HepG2 (cell line): Measurements from ENCODE around the gene PPP3CB. TPM values are rescaled to one million over a fixed set of nuclear protein-coding genes. Genes with fewer than 3 reads are reported as not detected.

Experiments
- ATAC-seq: fragments of 200-7000 bp; cut with Tn5 transposase; 3 replicates; pipeline ENCODE4 v1.9.1; 2020; ENCODE audit warnings: mild to moderate bottlenecking, moderate library complexity
- BruUV-seq: library from RNA; stranded (reverse); fragments of 400-500 nt; replicated peaks from 2 replicates; lab custom pipeline; 2021; lab: Mats Ljungman, UMichigan
- CTCF ChIA-PET: fragments of 300-600 bp; formaldehyde crosslinking; extraction: SDS; loops from one replicate; lab custom pipeline; 2021; ENCODE audit warnings: low total read pairs, inconsistent platforms, low intra/inter-chr PET ratio; lab: Yijun Ruan, JAX
- POLR2A ChIA-PET: fragments of 350-600 bp; sonication (Branson Sonifier 250); formaldehyde crosslinking; loops from one replicate; lab custom pipeline; 2020; ENCODE audit warnings: antibody characterized with exemption, inconsistent platforms; lab: Yijun Ruan, JAX
- DNase-seq: peaks from one replicate; pipeline ENCODE4 v3.0.0-alpha.2; 2015; ENCODE audit warnings: low spot score
- FAIRE-seq: peaks from 3 replicates; lab custom pipeline; 2011; peaks lifted over from hg19 to GRCh38; lab: Jason Lieb, UNC
- H2AFZ ChIP-seq: one replicate; pipeline ENCODE4 v1.6.1; 2011; ENCODE audit warnings: low read length, inconsistent platforms
- H3K27ac ChIP-seq: fragments of 300-600 bp; 3 replicates; pipeline ENCODE4 v1.8.0; 2011; ENCODE audit warnings: mixed run types, mild to moderate bottlenecking, mixed read lengths, low read length, inconsistent platforms; ENCODE audit not compliant: insufficient read depth; ENCODE audit errors: extremely low read length
- H3K27me3 ChIP-seq, 2 experiments: fragments of 200-600 bp in 1 of 2; 2 replicates in 1 of 2; 3 replicates in 1 of 2; pipeline versions ENCODE4 v1.6.0 to v1.8.0; 2011; ENCODE audit warnings: low read length in 2 of 2, mild to moderate bottlenecking in 2 of 2, moderate library complexity in 2 of 2, inconsistent platforms in 1 of 2; ENCODE audit not compliant: insufficient read depth in 2 of 2, control insufficient read depth in 1 of 2
- H3K36me3 ChIP-seq, 2 experiments: fragments of 200-600 bp in 1 of 2; replicated peaks in 1 of 2; 2 replicates in 1 of 2; 3 replicates in 1 of 2; pipeline versions ENCODE4 v1.5.1 to v1.8.0; 2011; ENCODE audit warnings: low read length in 2 of 2, inconsistent platforms in 1 of 2; ENCODE audit not compliant: insufficient read depth in 2 of 2, control insufficient read depth in 1 of 2
- H3K4me1 ChIP-seq: 2 replicates; pipeline ENCODE4 v1.5.1; 2012; ENCODE audit warnings: low read length, inconsistent platforms; ENCODE audit not compliant: insufficient read depth
- H3K4me2 ChIP-seq: 2 replicates; pipeline ENCODE4 v1.6.0; 2011; ENCODE audit warnings: low read depth, low read length, inconsistent platforms
- H3K4me3 ChIP-seq, 3 experiments: fragments of 200-600 bp in 1 of 3; sonication (generic), shearing (Covaris generic) in 1 of 3; replicated peaks in 1 of 3; 2 replicates each; pipeline ENCODE4 v1.5.1; 2011 to 2016; ENCODE audit warnings: low read length in 3 of 3, inconsistent platforms in 2 of 3, low read depth in 2 of 3, mild to moderate bottlenecking in 2 of 3, control low read depth in 1 of 3, mixed read lengths in 1 of 3; ENCODE audit not compliant: insufficient read depth in 1 of 3
- H3K79me2 ChIP-seq: one replicate; pipeline ENCODE4 v1.6.1; 2011; ENCODE audit warnings: low read length, inconsistent platforms; ENCODE audit not compliant: insufficient read depth
- H3K9ac ChIP-seq: 2 replicates; pipeline ENCODE4 v1.6.0; 2011; ENCODE audit warnings: mild to moderate bottlenecking, low read depth, low read length, inconsistent platforms; ENCODE audit not compliant: insufficient read depth
- H3K9me3 ChIP-seq: 2 replicates; pipeline ENCODE4 v1.5.1; 2012; ENCODE audit warnings: mild to moderate bottlenecking, low read length
- H4K20me1 ChIP-seq: 2 replicates; pipeline ENCODE4 v1.6.0; 2011; ENCODE audit warnings: inconsistent platforms, mild to moderate bottlenecking, low read length, moderate library complexity; ENCODE audit not compliant: insufficient read depth
- CENPBD1 ChIP-seq: sonication (generic); formaldehyde crosslinking; IDR thresholded peaks from 2 replicates; pipeline ENCODE4 v1.8.0; 2022; ENCODE audit warnings: missing genetic modification reagents, low read depth, mild to moderate bottlenecking, borderline replicate concordance
- CREB1 ChIP-seq, 2 experiments: fragments of 450-650 bp in 1 of 2; IDR thresholded peaks; 2 replicates each; pipeline ENCODE4 v1.6.1; 2016 to 2017; ENCODE audit warnings: control low read depth in 1 of 2, mild to moderate bottlenecking in 1 of 2, missing compliant biosample characterization in 1 of 2, missing genetic modification characterization in 1 of 2
- GTF2F1 ChIP-seq: fragments of 150-350 bp; IDR thresholded peaks from 2 replicates; pipeline ENCODE4 v1.6.1; 2014; ENCODE audit warnings: low read length
- KDM5A ChIP-seq: fragments of 200-600 bp; sonication (generic); IDR thresholded peaks from 2 replicates; pipeline ENCODE4 v1.7.0; 2018; ENCODE audit warnings: antibody characterized with exemption, mild to moderate bottlenecking, low read length, borderline replicate concordance
- ZNF143 ChIP-seq: sonication (generic); formaldehyde crosslinking; IDR thresholded peaks from 2 replicates; pipeline ENCODE4 v1.4.0; 2020; ENCODE audit warnings: missing genetic modification reagents
- ZNF224 ChIP-seq: sonication (generic); formaldehyde crosslinking; IDR thresholded peaks from 2 replicates; pipeline ENCODE4 v1.5.0; 2020; ENCODE audit warnings: mild to moderate bottlenecking, missing genetic modification reagents
- ZNF232 ChIP-seq: sonication (generic); formaldehyde crosslinking; IDR thresholded peaks from 2 replicates; pipeline ENCODE4 v1.4.0; 2020; ENCODE audit warnings: missing genetic modification reagents, borderline replicate concordance
- ZNF510 ChIP-seq: sonication (generic); formaldehyde crosslinking; IDR thresholded peaks from 2 replicates; pipeline ENCODE4 v1.4.0; 2020; ENCODE audit warnings: low read depth, mild to moderate bottlenecking, missing genetic modification reagents
- ZNF790 ChIP-seq: sonication (generic); formaldehyde crosslinking; IDR thresholded peaks from 2 replicates; pipeline ENCODE4 v1.8.0; 2022; ENCODE audit warnings: missing genetic modification reagents, mild to moderate bottlenecking, borderline replicate concordance
- ZNF816 ChIP-seq: sonication (generic); formaldehyde crosslinking; IDR thresholded peaks from 2 replicates; pipeline ENCODE4 v1.8.0; 2022; ENCODE audit warnings: missing genetic modification reagents, mild to moderate bottlenecking, borderline replicate concordance
- WGBS: methylation state at CpG from one replicate; pipeline ENCODE4 v1.1.6; 2017; ENCODE audit warnings: low lambda C conversion rate; 5-methylcytosine and 5-hydroxymethylcytosine counted together
- in situ Hi-C: cut with HindIII; loops from 2 replicates; pipeline ENCODE4 v1.10.0; 2017; ENCODE audit warnings: low pct_unique_long_range_greater_than_20kb; ENCODE audit not compliant: extremely low pct_ligation_motif_present
- intact Hi-C: fragments of 100-400 bp; cut with micrococcal nuclease; formaldehyde crosslinking; loops from one replicate; pipeline ENCODE4 v1.10.0; 2022; ENCODE audit not compliant: unreplicated experiment
- polyA plus RNA-seq, 8 experiments: library from polyadenylated mRNA; depleted of rRNA in 3 of 8; stranded (reverse) in 7 of 8; unstranded in 1 of 8; fragments of >200 nt; fragmentation: Illumina TruSeq in 4 of 8; extraction: Trizol in 4 of 8; gene quantifications; 2 replicates each; pipeline versions ENCODE4 v1.2.1 to v1.2.3, GENCODE V29; 2011 to 2016; ENCODE audit warnings: low read depth in 4 of 8, missing spikeins in 1 of 8, mixed read lengths in 1 of 8; ENCODE audit not compliant: insufficient read depth in 1 of 8
- total RNA-seq, 5 experiments: library from RNA; depleted of rRNA; stranded (reverse); fragments of >200 nt; fragmentation: Illumina TruSeq; extraction: Trizol; gene quantifications; 2 replicates each; pipeline ENCODE4 v1.2.3, GENCODE V29; 2016; ENCODE audit warnings: low read depth in 1 of 5
- TF ChIP-seq, protein P1 (sequence below): sonication (generic); formaldehyde crosslinking; IDR thresholded peaks from 2 replicates; pipeline ENCODE4 v1.5.0; 2020; ENCODE audit warnings: missing genetic modification reagents
- TF ChIP-seq, protein P2 (sequence below): sonication (generic); formaldehyde crosslinking; IDR thresholded peaks from 2 replicates; pipeline ENCODE4 v1.4.0; 2020; ENCODE audit warnings: mild to moderate bottlenecking, missing genetic modification reagents, borderline replicate concordance
- TF ChIP-seq, protein P3 (sequence below): sonication (generic); formaldehyde crosslinking; IDR thresholded peaks from 2 replicates; pipeline ENCODE4 v1.5.0; 2020; ENCODE audit warnings: mild to moderate bottlenecking, missing genetic modification reagents

The PPP3CB gene
- total and polyA plus RNA-seq, 2 of the 13 experiments (the other 11 are each of a cell fraction or from before 2014, with no cell fraction given), result 8.7 to 11.4 TPM

DNA sequence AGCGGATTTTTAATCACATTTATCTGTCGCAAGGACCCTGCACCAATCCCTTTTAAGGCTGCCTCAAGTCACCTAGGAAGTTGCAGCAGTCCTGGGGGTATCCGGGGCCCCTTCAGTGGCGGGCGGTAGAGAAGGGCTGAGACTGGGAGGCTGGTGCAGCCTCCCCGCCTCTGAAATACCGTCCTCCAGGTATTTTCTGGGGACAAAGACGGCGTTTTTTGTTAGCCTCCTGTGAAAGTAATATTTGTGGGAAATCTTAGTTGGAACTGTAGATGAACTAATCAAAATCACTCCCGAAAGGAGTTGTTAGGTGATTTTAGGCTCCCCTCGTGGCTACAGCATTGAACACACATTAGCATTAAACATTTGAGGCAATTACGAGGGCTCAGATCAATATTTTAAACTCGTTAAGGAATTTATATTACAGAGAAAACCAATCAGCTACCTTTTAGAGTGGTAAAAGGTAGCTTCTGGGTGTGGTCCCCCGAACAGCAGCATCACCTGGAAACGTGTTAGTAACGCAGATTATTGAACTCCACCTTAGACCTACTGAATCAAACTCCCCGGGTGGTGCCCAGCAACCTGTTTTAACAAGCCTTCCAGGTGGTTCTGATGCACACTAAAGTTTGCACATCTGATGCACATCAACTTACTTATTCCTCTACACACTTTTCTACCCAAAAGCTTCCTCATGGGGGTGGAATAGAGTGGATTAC, 81.4 kb downstream of the PPP3CB start:
- ChIA-PET CTCF (no interaction called here), POLR2A (interaction anchor here (2.1 kb wide), 1 partner anchor 162 kb away, joined by 8 read pairs; the partner anchor contains the start of gene MRPS16)
- in situ Hi-C loops (no loop called here), intact Hi-C loops (loop anchor here (2.0 to 5.0 kb wide), 3 partner anchors 82 to 228 kb away; partner anchors contain the start of genes MYOZ1 and PPP3CB)
- Histone ChIP-seq H3K9ac (peak overlapping the region; percentile 98), H3K4me1 (peaks cover 65% of the 10 kb centered on the region), H3K9me3 (no peaks in the 10 kb centered on the region), H3K79me2 (peaks cover 35% of the 10 kb centered on the region), H3K36me3 (no peaks in the 10 kb centered on the region), H3K4me2 (peak overlapping the region; percentile 79), H3K27me3 (no peaks in the 10 kb centered on the region; a peak in 1 of 5 replicates), H2AFZ (peak overlapping the region; percentile 67), H3K27ac (peak overlapping the region; percentile 99), H3K4me3 (peak overlapping the region; percentile 64 to 100 (median 89)), H4K20me1 (0 out of 2 replicates have a peak, but pooled peaks cover 4% of the 10 kb centered on the region)
- FAIRE-seq, result no peak
- no peak; the same call in 2 of the 3 replicates for ATAC-seq
- WGBS, result 2% methylated on average over 13 of the region's 17 CpGs
- no TSS peak for BruUV-seq
- no peak for DNase-seq
- TF ChIP-seq ZNF143, result 0 out of 2 replicates have a peak, but pooled peaks have one; percentile 0
- 0 out of 2 replicates have a peak, but pooled peaks have one; percentile 24 for TF ChIP-seq ZNF224
- TF ChIP-seq CENPBD1 (CRISPR knock-in tag), result 0 out of 2 replicates have a peak, but pooled peaks have one; percentile 52
- TF ChIP-seq, protein P1, sequence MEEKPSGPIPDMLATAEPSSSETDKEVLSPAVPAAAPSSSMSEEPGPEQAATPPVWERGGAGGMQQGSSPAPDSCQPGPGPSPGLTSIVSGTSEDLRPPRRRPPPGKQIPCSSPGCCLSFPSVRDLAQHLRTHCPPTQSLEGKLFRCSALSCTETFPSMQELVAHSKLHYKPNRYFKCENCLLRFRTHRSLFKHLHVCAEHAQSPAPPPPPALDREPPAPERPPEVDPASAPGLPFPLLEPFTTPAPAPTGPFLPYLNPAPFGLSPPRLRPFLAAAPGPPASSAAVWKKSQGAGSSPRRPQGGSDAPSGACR (CRISPR knock-in tag), result 0 out of 2 replicates have a peak, but pooled peaks have one; percentile 13
- 0 out of 2 replicates have a peak, but pooled peaks have one; percentile 65 for TF ChIP-seq ZNF816
- TF ChIP-seq ZNF510 (CRISPR knock-in tag), result no peak; the same call in 1 of the 2 replicates
- TF ChIP-seq, protein P2, sequence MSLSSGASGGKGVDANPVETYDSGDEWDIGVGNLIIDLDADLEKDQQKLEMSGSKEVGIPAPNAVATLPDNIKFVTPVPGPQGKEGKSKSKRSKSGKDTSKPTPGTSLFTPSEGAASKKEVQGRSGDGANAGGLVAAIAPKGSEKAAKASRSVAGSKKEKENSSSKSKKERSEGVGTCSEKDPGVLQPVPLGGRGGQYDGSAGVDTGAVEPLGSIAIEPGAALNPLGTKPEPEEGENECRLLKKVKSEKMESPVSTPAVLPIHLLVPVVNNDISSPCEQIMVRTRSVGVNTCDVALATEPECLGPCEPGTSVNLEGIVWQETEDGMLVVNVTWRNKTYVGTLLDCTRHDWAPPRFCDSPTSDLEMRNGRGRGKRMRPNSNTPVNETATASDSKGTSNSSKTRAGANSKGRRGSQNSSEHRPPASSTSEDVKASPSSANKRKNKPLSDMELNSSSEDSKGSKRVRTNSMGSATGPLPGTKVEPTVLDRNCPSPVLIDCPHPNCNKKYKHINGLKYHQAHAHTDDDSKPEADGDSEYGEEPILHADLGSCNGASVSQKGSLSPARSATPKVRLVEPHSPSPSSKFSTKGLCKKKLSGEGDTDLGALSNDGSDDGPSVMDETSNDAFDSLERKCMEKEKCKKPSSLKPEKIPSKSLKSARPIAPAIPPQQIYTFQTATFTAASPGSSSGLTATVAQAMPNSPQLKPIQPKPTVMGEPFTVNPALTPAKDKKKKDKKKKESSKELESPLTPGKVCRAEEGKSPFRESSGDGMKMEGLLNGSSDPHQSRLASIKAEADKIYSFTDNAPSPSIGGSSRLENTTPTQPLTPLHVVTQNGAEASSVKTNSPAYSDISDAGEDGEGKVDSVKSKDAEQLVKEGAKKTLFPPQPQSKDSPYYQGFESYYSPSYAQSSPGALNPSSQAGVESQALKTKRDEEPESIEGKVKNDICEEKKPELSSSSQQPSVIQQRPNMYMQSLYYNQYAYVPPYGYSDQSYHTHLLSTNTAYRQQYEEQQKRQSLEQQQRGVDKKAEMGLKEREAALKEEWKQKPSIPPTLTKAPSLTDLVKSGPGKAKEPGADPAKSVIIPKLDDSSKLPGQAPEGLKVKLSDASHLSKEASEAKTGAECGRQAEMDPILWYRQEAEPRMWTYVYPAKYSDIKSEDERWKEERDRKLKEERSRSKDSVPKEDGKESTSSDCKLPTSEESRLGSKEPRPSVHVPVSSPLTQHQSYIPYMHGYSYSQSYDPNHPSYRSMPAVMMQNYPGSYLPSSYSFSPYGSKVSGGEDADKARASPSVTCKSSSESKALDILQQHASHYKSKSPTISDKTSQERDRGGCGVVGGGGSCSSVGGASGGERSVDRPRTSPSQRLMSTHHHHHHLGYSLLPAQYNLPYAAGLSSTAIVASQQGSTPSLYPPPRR (CRISPR knock-in tag), result no peak
- TF ChIP-seq GTF2F1, result no peak
- 0 out of 2 replicates have a peak, but pooled peaks have one; percentile 6 for TF ChIP-seq ZNF232 (CRISPR knock-in tag)
- peak; percentile 1; the same call in 1 of the 2 replicates for TF ChIP-seq KDM5A
- TF ChIP-seq, protein P3, sequence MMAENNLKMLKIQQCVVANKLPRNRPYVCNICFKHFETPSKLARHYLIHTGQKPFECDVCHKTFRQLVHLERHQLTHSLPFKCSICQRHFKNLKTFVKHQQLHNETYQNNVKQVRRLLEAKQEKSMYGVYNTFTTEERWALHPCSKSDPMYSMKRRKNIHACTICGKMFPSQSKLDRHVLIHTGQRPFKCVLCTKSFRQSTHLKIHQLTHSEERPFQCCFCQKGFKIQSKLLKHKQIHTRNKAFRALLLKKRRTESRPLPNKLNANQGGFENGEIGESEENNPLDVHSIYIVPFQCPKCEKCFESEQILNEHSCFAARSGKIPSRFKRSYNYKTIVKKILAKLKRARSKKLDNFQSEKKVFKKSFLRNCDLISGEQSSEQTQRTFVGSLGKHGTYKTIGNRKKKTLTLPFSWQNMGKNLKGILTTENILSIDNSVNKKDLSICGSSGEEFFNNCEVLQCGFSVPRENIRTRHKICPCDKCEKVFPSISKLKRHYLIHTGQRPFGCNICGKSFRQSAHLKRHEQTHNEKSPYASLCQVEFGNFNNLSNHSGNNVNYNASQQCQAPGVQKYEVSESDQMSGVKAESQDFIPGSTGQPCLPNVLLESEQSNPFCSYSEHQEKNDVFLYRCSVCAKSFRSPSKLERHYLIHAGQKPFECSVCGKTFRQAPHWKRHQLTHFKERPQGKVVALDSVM (CRISPR knock-in tag), result peak; percentile 87; the same call in 1 of the 2 replicates
- TF ChIP-seq CREB1 (IDR thresholded peaks at IDR 0.05), result no peak
- TF ChIP-seq CREB1 (CRISPR knock-in tag; IDR thresholded peaks at IDR 0.05), result peak; percentile 11; the same call in 1 of the 2 replicates
- TF ChIP-seq ZNF790 (CRISPR knock-in tag), result 0 out of 2 replicates have a peak, but pooled peaks have one; percentile 20
